Right lobe of liver (tissue), 4 donors: ENCODE data around the gene AGTPBP1.

Experiments used
- POLR2A ChIP-seq: fragments of 450-650 bp; IDR thresholded peaks from one replicate; pipeline ENCODE4 v1.6.1; 2017; ENCODE audit warnings: antibody characterized with exemption, mild to moderate bottlenecking
- TF ChIP-seq, protein P1 (sequence below), 4 donors: fragments of 200-600 bp in 3 of 4; fragments of 450-650 bp in 1 of 4; IDR thresholded peaks; one replicate each; pipeline versions ENCODE4 v1.5.1 to v1.8.0; 2016 to 2022; ENCODE audit warnings: antibody characterized with exemption in 4 of 4, mild to moderate bottlenecking in 2 of 4
- donor health status: DM: no; HTN: no; CAD: no.
- donor health status: DM: no; HTN: no; CAD: no.
- donor health status: DM: no; HTN: yes; CAD: no.

DNA sequence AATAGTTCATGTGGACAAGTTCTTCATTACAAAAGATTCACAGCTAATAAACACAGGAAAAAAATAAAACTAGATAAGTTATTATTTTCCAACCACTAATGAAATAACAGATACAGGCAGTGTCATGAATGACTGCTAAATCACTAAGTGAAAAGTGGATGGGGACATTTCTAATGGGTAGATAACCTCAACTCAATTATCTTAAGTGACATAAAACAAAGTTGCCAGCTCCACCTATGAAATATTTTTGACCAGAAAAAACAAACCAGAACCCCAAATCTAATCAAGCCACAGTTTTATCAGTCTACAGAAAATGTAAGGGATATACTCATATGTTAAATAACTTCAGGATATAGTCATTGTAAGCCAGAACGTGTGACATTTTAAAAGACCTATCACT, 74.4 kb downstream of the AGTPBP1 start:
- no peak for TF ChIP-seq POLR2A
- TF ChIP-seq, protein P1, sequence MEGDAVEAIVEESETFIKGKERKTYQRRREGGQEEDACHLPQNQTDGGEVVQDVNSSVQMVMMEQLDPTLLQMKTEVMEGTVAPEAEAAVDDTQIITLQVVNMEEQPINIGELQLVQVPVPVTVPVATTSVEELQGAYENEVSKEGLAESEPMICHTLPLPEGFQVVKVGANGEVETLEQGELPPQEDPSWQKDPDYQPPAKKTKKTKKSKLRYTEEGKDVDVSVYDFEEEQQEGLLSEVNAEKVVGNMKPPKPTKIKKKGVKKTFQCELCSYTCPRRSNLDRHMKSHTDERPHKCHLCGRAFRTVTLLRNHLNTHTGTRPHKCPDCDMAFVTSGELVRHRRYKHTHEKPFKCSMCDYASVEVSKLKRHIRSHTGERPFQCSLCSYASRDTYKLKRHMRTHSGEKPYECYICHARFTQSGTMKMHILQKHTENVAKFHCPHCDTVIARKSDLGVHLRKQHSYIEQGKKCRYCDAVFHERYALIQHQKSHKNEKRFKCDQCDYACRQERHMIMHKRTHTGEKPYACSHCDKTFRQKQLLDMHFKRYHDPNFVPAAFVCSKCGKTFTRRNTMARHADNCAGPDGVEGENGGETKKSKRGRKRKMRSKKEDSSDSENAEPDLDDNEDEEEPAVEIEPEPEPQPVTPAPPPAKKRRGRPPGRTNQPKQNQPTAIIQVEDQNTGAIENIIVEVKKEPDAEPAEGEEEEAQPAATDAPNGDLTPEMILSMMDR (IDR thresholded peaks at IDR 0.05) = no peak
